GM19463 (cell line): ENCODE data around the gene EML2.
"Not testable (repeated sequence)": the region's sequence is repeated elsewhere in the genome, so short reads cannot be mapped to it uniquely, and the experiment has no call there.

Experiments
- ATAC-seq: cut with Tn5 transposase; IDR thresholded peaks from one replicate; pipeline ENCODE4 v1.9.1; 2021; ENCODE audit warnings: mild to moderate bottlenecking, moderate library complexity; ENCODE audit not compliant: unreplicated experiment

The EML2 gene

DNA sequence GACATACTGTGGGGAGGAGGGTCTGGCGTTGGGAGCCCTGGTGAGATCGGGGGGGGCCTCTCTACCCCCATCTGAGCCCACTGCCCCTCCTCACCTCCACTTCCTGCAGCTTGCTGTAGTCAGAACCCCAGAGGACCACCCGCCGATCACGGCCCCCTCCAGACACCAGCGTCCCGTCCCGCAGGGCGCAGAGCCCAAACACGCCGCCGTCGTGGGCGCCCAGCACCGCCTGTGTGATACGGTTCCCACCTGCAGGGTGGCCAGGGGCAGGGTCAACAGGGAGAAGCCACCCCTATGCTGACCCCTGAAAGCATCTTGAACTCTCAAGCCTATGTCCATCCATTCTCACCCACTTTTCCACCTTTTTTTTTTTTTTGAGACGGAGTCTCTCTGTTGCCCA lies 17.8 kb downstream of the EML2 start:
- no peak for ATAC-seq

DNA sequence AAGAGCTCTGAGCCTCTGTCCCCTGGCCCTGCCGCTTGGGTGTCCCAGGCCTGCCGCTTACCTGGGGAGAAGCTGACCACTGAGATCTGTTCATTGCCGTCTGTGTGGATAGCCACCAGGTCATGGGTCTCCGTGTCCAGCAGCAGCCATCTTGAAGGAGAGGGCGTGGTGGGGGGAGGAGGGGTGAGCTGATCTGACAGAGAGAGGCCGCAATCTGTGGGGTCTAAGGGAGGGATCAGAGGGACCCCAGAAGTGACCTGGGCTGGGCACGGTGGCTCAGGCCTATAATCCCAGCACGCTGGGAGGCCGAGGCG lies 22.5 kb downstream of the EML2 start:
- ATAC-seq = no peak

DNA sequence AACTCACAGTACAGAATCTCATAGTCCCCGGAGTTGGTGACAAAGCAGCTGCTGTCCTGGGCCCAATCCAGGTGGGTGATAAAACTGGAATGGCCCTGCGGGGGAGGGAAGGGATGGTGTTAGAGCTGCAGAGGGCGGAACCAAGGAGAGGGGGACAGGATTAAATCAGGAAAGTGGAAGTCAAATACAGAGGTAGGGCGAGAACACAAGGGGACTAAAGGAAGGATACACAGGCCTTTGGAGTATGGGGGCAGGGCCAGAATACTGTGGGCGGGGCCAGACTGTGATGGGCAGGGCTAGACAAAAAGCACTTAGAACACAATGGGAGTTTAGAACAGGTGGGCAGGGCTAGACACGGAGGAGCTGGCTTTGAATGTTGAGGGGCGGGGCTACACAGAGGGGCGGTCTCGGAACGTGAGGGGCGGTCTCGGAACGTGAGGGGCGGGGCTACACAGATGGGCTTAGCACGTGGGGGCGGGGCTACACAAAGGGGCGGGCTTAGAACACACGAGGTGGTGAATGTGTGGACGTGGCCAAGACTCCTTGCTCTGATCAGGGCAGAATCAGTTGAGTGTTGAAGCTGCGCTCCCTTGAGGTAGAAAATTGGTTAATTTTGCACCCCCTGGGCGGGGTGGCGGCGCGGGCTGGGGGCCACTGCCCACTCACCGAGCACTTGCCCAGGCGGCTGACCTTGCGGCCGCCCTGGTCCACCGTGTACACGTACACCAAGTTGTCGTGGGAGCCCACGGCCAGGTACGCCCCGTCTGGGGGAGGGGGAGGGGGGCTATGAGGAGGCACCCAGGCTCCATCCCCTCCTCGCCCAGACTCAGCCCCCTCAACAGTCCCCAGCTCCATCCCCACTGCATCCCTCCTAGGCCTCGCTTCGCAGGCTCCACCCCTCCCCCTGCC lies 23.1 kb downstream of the EML2 start:
- ATAC-seq = no peak

DNA sequence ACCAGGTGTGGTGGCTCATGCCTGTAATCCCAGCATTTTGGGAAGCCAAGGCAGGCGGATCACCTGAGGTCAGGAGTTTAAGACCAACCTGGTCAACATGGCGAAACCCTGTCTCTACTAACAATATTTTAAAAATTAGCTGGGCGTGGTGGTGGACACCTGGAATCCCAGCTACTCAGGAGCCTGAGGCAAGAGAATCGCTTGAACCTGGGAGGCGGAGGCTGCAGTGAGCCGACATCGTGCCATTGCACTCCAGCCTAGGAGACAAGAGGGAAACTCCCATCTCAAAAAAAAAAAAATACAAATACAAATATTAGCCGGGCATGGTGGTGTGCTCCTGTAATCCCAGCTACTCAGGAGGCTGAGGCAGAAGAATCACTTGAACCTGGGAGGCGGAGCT lies 24.1 kb downstream of the EML2 start:
- not testable (repeated sequence) for ATAC-seq

DNA sequence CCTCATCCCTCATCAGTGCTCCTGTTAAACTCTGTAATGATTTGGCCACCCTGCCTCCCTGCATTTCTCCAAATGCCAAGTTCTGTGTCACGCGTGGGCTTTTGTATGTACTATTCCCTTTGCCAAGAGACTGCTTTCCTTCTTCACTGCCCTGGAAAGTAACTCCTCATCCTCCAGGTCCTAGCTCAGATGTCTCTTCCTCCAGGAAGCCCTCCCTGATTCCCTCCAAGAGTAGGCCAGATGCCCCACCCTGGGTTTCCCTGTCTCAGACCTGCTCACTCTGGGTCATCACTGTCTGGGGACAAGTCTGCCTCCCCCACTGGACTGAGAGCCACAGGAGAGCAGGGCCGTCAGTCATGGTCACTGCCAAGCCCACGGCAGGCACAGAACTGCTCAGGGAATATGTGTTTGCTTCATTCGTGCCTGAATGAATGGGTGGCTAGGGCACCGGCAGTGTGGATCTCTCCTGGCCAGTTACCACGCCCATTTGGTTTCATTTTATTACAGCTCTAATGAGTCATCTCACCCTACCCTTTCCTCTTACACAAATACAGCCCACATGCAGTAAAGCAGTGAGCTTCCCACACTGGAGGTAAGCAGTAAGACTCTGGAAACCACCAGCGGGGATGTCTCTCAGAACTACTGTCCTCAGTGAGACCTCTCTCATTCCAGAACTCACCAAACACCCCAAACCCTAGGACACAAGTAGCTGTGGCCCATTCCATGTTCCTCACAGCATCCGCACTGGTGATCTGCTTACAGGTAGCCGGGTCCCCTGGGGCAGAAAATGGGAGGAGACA lies 25.1 kb downstream of the EML2 start:
- no peak for ATAC-seq

DNA sequence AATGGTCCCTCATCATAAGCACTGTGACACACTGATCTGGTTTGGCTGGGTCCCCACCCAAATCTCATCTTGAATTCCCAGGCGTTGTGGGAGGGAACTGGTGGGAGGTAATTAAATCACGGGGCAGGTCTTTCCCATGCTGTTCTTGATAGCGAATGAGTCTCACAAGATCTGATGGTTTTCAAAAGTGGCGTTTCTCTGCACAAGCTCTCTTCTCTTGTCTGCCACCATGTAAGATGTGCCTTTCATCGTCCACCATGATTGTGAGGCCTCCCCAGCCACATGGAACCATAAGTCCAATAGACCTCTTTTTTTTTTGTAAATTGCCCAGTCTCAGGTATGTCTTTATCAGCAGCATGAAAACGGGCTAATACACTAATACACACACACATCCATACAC lies 30.2 kb downstream of the EML2 start:
- no peak for ATAC-seq

DNA sequence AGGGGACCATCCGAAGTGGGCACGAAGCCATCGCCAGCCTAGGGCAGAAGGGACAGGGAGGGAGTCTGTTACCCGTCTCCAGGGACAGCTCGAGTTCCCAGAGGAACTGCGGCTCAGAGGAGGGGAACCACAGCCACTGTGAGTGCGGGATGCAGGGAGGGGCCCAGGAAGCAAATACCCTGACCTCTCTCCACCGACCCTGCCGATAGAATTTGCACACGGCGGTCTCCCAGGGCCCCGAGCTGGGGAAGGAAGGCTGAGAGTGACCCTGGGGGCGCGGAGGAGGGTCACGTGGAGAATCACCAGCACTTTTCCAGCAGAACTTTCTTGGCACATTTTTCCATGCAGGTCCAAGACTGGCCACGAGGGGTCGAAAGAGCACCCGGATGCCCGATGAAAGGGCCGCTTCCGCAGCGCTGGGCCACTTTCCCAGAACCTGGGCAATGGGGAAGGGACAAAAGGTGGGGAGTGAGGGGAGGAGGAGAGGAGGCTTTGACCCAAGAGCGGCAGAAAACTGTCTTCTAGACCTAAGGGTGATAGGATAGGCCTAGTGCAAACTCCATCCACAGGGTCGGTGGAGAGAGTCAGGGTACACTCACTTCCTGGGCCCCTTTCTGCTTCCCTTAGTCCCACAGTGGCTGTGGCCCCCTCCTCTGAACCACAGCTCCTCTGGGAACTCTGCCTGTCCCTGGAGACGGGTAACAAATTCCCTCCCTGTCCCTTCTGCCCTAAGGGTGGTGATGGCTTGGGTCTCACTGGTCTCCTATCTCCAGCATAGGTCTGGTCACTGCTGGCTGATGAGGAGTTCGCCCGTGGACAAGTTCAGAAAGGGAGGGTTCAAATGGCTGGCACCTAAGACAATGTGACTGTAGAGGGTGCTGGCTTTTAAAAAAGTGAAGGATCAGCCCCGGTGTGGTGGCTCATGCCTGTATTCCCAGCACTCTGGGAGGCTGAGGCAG lies 31.8 kb downstream of the EML2 start:
- no peak for ATAC-seq

DNA sequence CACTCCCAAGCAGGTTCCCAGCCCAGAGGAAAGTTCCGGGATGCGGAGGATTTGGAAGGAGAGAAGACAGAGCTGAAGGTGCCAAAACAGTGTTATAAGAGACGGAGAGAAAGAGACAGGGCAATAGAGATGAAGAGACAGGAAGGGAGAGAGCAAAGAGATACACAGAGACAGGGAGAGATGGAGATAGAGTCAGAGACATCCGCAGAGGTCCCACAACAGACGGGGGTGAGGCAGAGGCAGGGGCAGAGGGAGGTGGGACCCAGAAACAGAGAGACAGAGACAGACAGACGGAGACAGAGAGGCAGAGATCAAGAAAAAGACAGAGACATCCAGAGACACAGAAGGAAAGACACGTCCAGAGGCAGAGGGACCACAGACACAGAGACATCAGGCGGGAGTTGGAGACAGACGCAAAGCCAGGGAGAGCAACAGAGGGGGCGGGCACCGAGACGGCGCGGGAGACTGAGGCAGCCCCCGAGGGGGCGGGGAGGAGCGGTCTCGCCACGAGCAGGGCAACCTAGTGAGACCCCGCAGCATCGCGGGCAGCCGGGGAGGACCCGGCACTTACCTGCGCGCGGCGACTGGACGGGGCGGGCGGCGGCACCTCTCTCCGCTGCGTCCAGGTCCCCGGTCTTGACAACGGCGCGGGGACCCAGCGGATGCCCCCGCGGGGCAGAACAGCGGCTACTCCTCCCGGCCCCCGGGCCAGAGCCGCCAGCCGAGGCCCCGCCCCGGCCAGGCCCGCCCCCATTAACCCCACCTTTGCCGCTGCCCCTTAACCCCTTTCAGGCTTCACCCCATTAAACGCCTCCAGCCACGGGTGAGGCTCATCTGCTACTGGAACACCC lies 37.4 kb downstream of the EML2 start, which contains the start of gene GPR4:
TSS of gene GPR4 (minus strand) at position 689 of the 851 bp plus-strand sequence. CDS start 10,346 bp downstream, outside the sequence.
- no peak for ATAC-seq

DNA sequence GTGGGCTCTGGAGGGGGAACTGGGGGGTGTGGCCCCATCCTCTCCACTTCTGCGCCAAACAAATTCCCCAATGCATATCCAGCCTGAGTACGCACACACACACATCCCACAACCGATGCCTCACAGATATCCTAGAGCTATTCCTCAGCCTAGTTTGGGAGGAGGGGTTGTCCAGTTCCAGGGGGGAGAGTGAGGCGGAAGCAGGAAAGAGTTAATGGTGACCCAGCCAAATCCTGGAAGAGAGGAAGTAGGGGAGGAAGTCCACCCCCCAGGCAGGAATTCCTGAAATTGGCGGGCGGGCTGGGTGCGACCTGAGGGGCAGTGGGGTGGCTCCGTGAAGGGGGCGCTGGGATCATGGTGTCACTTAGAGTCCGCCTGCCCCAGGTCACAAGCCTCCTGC lies 38.1 kb downstream of the EML2 start:
- no peak for ATAC-seq

DNA sequence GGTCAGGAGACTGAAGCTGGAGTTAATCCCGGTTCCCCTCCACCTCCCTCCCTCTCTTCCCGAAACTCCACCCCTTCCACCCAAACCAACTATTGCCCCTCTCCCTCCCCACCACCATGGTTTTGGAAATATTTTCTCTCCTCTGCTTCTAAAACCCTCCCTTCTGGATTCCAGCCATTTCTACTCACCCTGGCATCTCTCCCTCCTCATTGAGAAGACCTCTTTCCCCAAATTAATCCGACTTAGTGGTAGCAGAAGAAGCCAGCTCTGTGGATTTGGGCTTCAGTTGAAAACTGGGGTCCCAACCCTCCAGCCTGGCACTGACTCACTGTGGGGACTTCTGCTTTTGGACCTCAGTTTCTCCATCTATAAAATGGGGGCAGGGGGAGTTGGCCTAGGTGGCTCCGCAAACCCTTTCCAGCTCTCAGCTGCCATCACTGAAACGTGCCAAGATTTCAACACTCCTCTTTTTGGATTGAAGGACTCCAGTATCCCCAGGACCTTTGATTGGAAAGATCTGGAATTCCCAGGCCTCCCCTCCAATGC lies 38.8 kb downstream of the EML2 start:
- ATAC-seq = no peak

DNA sequence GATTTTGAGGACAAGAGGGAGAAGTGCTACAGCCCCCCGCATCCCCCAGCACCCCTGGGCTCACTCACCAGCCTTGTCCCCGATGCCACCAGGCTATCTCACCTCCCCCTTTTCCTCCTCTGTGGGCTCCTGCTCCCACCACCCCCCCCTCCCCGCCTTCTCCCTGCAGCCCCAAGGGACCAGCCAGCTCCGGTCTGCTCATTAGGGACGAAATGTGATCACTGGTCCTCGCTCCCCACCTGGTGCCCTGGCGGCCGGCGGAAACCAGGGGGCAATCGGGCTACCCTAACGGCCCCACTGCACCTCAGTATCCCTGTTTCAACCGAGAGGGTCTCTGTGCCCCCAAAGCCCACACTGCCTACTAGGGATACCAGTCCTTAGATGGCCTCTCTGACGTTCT lies 39.9 kb downstream of the EML2 start:
- no peak for ATAC-seq

DNA sequence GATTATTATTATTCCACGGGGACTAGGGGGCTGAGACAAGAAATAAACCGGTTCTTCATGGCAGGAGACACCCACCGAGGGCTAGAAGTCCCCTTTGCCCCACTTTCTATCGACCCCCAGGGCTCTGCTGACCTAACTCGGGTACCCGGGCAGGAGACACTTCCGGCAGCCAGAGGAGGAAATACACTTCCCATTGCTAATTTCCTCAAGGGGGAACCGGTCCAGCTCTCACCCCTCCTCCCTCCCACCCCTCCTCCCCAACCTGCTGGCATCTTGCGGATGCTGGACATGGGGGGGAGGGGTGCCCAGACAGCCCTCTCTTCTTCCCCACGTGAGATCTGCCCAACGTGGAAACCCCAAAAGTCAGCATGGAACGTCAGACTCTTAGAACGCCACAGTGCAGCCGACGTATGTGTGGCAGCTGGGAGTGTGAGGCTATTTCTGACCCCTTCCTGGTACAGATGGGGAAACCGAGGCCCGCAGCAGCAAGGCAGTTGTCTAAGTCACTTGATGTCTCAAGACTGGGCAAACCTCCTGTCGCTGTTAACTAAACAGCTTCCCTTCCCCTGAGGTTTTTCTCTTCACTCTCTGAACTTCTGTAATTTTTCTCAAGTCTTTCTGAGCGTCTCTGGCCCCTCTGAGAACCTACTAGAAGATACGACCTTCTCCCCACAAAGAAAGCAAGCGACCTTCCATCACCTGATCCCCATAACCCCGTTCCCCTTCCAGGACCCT lies 40.8 kb downstream of the EML2 start:
- ATAC-seq = no peak

DNA sequence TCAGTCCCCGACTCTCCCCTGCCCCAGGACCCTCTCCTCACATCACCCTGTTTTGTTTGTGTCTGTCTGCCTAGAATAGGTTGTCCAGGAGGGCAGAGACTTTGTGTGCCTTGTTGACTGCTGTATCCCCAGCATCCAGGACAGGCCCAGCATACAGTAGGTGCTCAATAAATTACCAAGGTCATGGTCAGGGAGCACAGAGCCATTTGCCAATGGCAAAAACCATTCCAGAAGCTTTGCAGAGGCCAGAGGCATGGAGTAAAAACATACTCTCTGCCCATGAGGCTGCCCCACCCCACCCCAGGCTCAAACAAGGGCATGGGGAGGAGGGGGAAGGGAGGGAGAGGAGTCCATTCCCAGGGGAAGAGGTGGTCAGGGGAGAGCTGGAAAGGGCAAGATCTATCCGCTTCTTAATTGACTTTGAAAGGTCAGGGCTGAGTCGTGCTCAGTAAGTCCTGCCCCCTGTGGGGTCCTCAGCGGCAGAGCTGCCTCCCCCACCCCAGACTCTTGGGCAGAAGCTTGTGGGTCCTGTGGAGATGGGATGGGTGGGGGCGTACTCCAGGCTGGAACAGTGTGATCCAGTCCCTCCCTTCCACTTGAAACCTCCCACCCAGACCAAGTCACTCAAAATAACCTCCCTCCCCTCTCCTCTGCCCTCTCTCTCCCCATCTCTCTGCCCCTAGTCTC lies 41.6 kb downstream of the EML2 start:
- ATAC-seq = no peak

DNA sequence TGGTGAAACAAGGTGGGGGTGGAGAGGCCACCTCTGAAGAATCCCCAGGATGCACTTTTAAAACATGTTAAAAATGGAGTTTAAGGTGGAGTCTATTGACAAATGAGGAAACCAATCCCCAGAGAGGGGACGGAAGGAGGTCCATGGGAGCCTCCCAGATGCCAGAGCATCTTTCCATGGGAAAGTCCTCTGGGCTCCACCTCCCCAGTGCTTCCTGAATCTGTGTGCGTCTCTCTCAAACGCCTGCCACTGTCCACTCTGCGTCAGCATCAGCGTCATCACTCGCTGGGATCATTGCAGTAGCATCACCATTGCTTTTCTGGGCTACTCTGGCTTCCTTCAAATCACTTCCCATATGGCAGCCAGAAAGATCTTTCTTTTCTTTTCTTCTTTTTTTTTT lies 43.4 kb downstream of the EML2 start:
- ATAC-seq = no peak

DNA sequence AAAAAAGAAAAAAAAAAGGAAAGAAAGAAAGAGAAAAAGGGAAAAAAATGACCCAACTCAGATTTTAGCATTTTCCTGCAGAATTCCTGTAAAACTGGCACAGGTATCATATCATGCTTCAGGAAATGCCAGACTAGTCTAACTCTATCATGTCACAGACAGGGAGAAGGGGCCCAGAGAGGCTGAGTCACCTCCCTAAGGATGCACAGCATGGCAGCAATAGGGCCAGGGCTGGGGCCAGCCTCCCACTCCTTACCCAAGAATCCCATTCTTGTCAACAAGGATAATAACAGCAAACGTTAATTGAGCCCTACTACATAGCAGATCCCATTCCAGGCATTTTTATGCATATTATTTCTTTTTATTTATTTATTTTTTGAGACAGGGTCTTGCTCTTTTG lies 45.7 kb downstream of the EML2 start:
- no peak for ATAC-seq

DNA sequence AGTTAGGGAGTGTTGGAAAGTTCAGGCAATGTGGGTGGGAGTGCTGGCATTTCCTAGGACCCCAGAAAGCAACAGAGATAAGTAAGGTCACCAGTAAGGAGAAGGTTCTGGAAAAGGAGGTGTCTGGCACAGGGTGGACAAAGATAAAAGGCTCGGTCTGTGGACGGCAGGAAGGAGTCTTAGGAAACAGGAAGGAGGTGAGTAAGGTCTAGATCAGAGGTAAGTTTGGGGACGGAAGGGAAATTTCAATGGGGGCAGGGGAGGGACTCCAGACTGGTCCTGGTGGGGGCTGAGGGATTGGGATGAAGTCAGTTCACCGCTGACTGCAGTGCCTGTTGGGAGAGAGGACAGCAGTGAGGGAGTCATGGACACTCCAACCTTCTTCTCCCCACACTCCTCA lies 46.8 kb downstream of the EML2 start:
- no peak for ATAC-seq

DNA sequence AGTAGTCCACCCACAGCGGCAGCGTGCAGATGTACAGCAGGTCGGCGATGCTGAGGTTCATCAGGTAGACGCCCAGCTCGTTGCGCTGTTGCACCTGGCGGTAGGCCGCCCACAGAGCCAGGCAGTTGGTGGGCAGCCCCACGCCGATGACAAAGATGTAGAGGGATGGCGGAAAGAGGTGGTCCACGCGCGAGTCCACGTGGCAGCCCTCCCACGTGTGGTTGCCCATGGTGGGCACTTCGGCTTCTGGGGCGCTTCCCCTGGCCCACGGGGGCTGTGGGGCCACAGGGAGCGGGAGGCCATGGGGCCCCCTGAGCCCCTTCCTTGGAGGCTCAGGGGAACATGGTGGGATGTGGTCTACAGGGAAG lies 47.6 kb downstream of the EML2 start:
- ATAC-seq = no peak

DNA sequence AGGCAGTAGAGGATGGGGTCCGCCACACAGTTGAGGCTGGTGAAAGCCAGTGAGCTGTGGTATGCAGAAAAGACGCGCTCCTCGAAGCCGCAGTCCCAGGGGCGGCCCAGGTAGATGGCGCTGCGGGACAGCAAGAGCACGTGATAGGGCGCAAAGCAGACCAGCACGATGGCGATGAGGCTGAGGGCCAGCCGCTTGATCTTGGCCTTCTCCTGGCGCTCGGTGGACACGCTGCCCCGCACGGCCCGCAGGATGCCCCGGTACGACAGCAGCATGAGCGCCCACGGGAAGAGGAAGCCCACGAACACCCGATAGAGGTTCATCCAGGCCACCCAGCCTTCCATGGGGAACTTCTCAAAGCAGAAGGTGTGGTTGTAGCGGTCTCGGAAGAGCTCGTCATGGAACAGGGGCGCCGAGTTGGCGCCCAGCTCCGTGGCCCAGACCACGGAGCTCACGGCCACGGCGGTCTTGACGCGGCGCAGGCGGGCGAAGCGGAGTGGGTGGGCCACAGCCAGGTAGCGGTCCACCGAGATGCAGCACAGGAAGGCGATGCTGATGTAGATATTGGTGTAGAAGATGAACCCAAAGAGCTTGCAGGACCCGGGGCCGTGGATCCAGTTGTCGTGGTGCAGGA lies 48.1 kb downstream of the EML2 start:
- no peak for ATAC-seq
